ENCODE data around the gene FAM186B. TPM values are rescaled to one million over a fixed set of nuclear protein-coding genes. Genes with fewer than 3 reads are reported as not detected.

The FAM186B gene
- polyA plus RNA-seq, 3 donors, result not detected

GRCh38 chr12:49642370-49642802, 36.9 kb upstream of the FAM186B start:
- H3K79me2 ChIP-seq (ENCODE audit: insufficient read depth, low read length), result no peaks in the 10 kb centered on the region
- peaks cover 4 to 6% of the 10 kb centered on the region in 2 donors for H3K4me1 ChIP-seq (ENCODE audit: control insufficient read depth in 1 of 2, insufficient read depth in 2 of 2, low read length in 2 of 2)
- H3K4me1 Mint-ChIP-seq, result peaks cover 8% of the 10 kb centered on the region
- no peak overlapping the region for H3K4me3 ChIP-seq (replicated peaks in 1 of 3; ENCODE audit: low read depth in 2 of 3, low read length in 3 of 3)
- no peaks in the 10 kb centered on the region for H4K20me1 ChIP-seq (ENCODE audit: insufficient read depth, low read length)
- TF ChIP-seq CTCF (IDR thresholded peaks at IDR 0.05), result no peak
- intact Hi-C loops (cut with micrococcal nuclease), result no loop called here
- no peak overlapping the region for H3K4me2 ChIP-seq (replicated peaks; ENCODE audit: extremely low read depth, low read length, poor library complexity, severe bottlenecking)
- H3K4me3 Mint-ChIP-seq, result no peak overlapping the region
- H3K27ac Mint-ChIP-seq, result no peak overlapping the region
- peaks cover under 1 to 4% (median 3%) of the 10 kb centered on the region in 3 donors for H3K27me3 Mint-ChIP-seq (ENCODE audit: low read depth in 3 of 3)
- H2AFZ ChIP-seq (ENCODE audit: insufficient read depth, low read depth, low read length, poor library complexity, severe bottlenecking), result no peak overlapping the region
- no peaks in the 10 kb centered on the region for H3K27me3 ChIP-seq (ENCODE audit: control insufficient read depth in 2 of 2, insufficient read depth in 2 of 2, low read length in 2 of 2)
- H3K9me3 Mint-ChIP-seq, result no peaks in the 10 kb centered on the region
- no peak overlapping the region for H3K27ac ChIP-seq (ENCODE audit: low read depth in 1 of 2, low read length in 2 of 2)
- H3K9me3 ChIP-seq (replicated peaks in 1 of 2; ENCODE audit: control insufficient read depth in 1 of 2, insufficient read depth in 1 of 2, low read length in 2 of 2), result no peaks in the 10 kb centered on the region
- H3K36me3 Mint-ChIP-seq, result peaks cover 20 to 21% of the 10 kb centered on the region in 2 donors
- WGBS (ENCODE audit: insufficient coverage), result 98% methylated on average over 10 of the region's 11 CpGs
- H3K9ac ChIP-seq (ENCODE audit: insufficient read depth, low read length, poor library complexity, severe bottlenecking), result no peak overlapping the region
- DNase-seq, result no peak
- H3K36me3 ChIP-seq (replicated peaks in 1 of 2; ENCODE audit: control insufficient read depth in 1 of 2, insufficient read depth in 2 of 2, low read length in 2 of 2), result peaks cover 2 to 6% of the 10 kb centered on the region in 2 donors

- Histone ChIP-seq H4K20me1 (ENCODE audit: insufficient read depth, low read length) (no peaks in the 10 kb centered on the region), H3K36me3 (replicated peaks in 1 of 2; ENCODE audit: control insufficient read depth in 1 of 2, insufficient read depth in 2 of 2, low read length in 2 of 2) (peaks cover 2% of the 10 kb centered on the region in 2 donors), H3K4me3 (replicated peaks in 1 of 3; ENCODE audit: low read depth in 2 of 3, low read length in 3 of 3) (no peak overlapping the region), H3K4me2 (replicated peaks; ENCODE audit: extremely low read depth, low read length, poor library complexity, severe bottlenecking) (no peak overlapping the region), H3K9me3 (replicated peaks in 1 of 2; ENCODE audit: control insufficient read depth in 1 of 2, insufficient read depth in 1 of 2, low read length in 2 of 2) (no peaks in the 10 kb centered on the region), H3K4me1 (ENCODE audit: control insufficient read depth in 1 of 2, insufficient read depth in 2 of 2, low read length in 2 of 2) (peaks cover 4 to 6% of the 10 kb centered on the region in 2 donors), H3K79me2 (ENCODE audit: insufficient read depth, low read length) (no peaks in the 10 kb centered on the region), H3K27ac (ENCODE audit: low read depth in 1 of 2, low read length in 2 of 2) (no peak overlapping the region), H3K9ac (ENCODE audit: insufficient read depth, low read length, poor library complexity, severe bottlenecking) (no peak overlapping the region), H3K27me3 (ENCODE audit: control insufficient read depth in 2 of 2, insufficient read depth in 2 of 2, low read length in 2 of 2) (no peaks in the 10 kb centered on the region), H2AFZ (ENCODE audit: insufficient read depth, low read depth, low read length, poor library complexity, severe bottlenecking) (no peak overlapping the region)
- Mint-ChIP-seq H3K9me3 (no peaks in the 10 kb centered on the region), H3K4me1 (peaks cover 13% of the 10 kb centered on the region), H3K27ac (no peak overlapping the region), H3K27me3 (ENCODE audit: low read depth in 3 of 3) (peaks cover 3 to 4% (median 3%) of the 10 kb centered on the region in 3 donors), H3K4me3 (no peak overlapping the region), H3K36me3 (peaks cover 15 to 16% of the 10 kb centered on the region in 2 donors)
- DNase-seq, result no peak
- WGBS (ENCODE audit: insufficient coverage), result 97% methylated on average over 12 of the region's 17 CpGs
- TF ChIP-seq CTCF (IDR thresholded peaks at IDR 0.05), result no peak
- intact Hi-C loops (cut with micrococcal nuclease), result no loop called here
Observed at GRCh38 chr12:49641748-49642369, 36.4 kb upstream of the FAM186B start.

Data from CD14-positive monocyte (primary cell).